SK-N-SH (cell line): ENCODE measurements around the gene SCTR. TPM values are rescaled to one million over a fixed set of nuclear protein-coding genes. Genes with fewer than 3 reads are reported as not detected.

Experiments used
- CTCF ChIA-PET: fragments of 300-600, 350-600 bp; formaldehyde crosslinking; extraction: SDS; loops from one replicate; lab custom pipeline; 2021; lab: Yijun Ruan, JAX
- POLR2A ChIA-PET: fragments of 350-600 bp; sonication (Branson Sonifier 250); formaldehyde crosslinking; extraction: SDS; loops from one replicate; lab custom pipeline; 2020; ENCODE audit warnings: antibody characterized with exemption, inconsistent platforms; lab: Yijun Ruan, JAX
- DNase-seq: peaks from one replicate; pipeline ENCODE4 v3.0.0; 2012
- H2AFZ ChIP-seq: fragments of 200-600 bp; sonication (generic); 2 replicates; pipeline ENCODE4 v1.8.1; 2016; ENCODE audit warnings: antibody characterized with exemption, mild to moderate bottlenecking, low read depth
- H3F3A ChIP-seq: fragments of 200-600 bp; sonication (generic); replicated peaks from 2 replicates; pipeline ENCODE3; 2016; ENCODE audit warnings: antibody characterized with exemption, mild to moderate bottlenecking; ENCODE audit not compliant: insufficient read depth
- H3K27ac ChIP-seq, 2 experiments: fragments of 200-500 bp in 1 of 2; fragments of 200-600 bp in 1 of 2; sonication (Bioruptor generic) in 1 of 2; sonication (generic), shearing (Covaris generic) in 1 of 2; 2 replicates each; pipeline versions ENCODE4 v1.5.1 to v1.6.1; 2014 to 2016; ENCODE audit warnings: low read depth in 2 of 2, inconsistent platforms in 1 of 2, low read length in 1 of 2, mild to moderate bottlenecking in 1 of 2, mixed read lengths in 1 of 2
- H3K27me3 ChIP-seq: fragments of 200-600 bp; sonication (generic), shearing (Covaris generic); 2 replicates; pipeline ENCODE4 v1.6.1; 2016; ENCODE audit warnings: mixed run types; ENCODE audit not compliant: insufficient read depth
- H3K36me3 ChIP-seq, 2 experiments: fragments of 200-500 bp in 1 of 2; fragments of 200-600 bp in 1 of 2; sonication (Bioruptor generic) in 1 of 2; sonication (generic) in 1 of 2; replicated peaks in 1 of 2; 2 replicates each; pipeline versions ENCODE3 to v1.5.1; 2014 to 2016; ENCODE audit warnings: low read length in 1 of 2, mild to moderate bottlenecking in 1 of 2; ENCODE audit not compliant: insufficient read depth in 2 of 2, control insufficient read depth in 1 of 2
- H3K4me1 ChIP-seq, 2 experiments: fragments of 200-500 bp in 1 of 2; fragments of 200-600 bp in 1 of 2; sonication (Bioruptor generic) in 1 of 2; sonication (generic), shearing (Covaris generic) in 1 of 2; 2 replicates each; pipeline versions ENCODE4 v1.5.1 to v1.6.1; 2014 to 2016; ENCODE audit warnings: low read depth in 1 of 2, low read length in 1 of 2, mixed run types in 1 of 2; ENCODE audit not compliant: insufficient read depth in 2 of 2, control insufficient read depth in 1 of 2
- H3K4me2 ChIP-seq: fragments of 200-600 bp; sonication (generic), shearing (Covaris generic); 2 replicates; pipeline ENCODE4 v1.6.1; 2017; ENCODE audit warnings: mixed run types
- H3K4me3 ChIP-seq, 2 experiments: fragments of 200-500 bp in 1 of 2; fragments of 200-600 bp in 1 of 2; sonication (Bioruptor generic) in 1 of 2; sonication (generic), shearing (Covaris generic) in 1 of 2; 2 replicates each; pipeline versions ENCODE4 v1.5.1 to v1.8.1; 2014 to 2016; ENCODE audit warnings: low read depth in 2 of 2, inconsistent platforms in 1 of 2, low read length in 1 of 2, mild to moderate bottlenecking in 1 of 2, mixed read lengths in 1 of 2, moderate library complexity in 1 of 2
- H3K79me2 ChIP-seq: fragments of 200-600 bp; sonication (generic); 2 replicates; pipeline ENCODE4 v1.8.1; 2017; ENCODE audit warnings: mild to moderate bottlenecking; ENCODE audit not compliant: insufficient read depth
- H3K9ac ChIP-seq: fragments of 200-600 bp; sonication (generic); 2 replicates; pipeline ENCODE4 v1.6.1; 2017; ENCODE audit warnings: mixed run types
- H3K9me2 ChIP-seq: fragments of 200-600 bp; sonication (generic); 2 replicates; pipeline ENCODE4 v1.6.1; 2017; ENCODE audit warnings: mixed run types
- H3K9me3 ChIP-seq: fragments of 200-600 bp; sonication (generic); 2 replicates; pipeline ENCODE4 v1.6.1; 2017; ENCODE audit warnings: mixed run types, mild to moderate bottlenecking, moderate library complexity
- H4K20me1 ChIP-seq: fragments of 200-600 bp; sonication (generic); 2 replicates; pipeline ENCODE4 v1.6.1; 2017; ENCODE audit warnings: mild to moderate bottlenecking, mixed run types; ENCODE audit not compliant: insufficient read depth
- EZH2phosphoT487 ChIP-seq: fragments of 200-600 bp; sonication (generic); IDR thresholded peaks from 2 replicates; pipeline ENCODE4 v1.6.1; 2017; ENCODE audit warnings: low read depth, mixed run types, mild to moderate bottlenecking, antibody characterized with exemption, moderate library complexity, borderline replicate concordance
- FOXM1 ChIP-seq: IDR thresholded peaks from 2 replicates; pipeline ENCODE4 v1.4.0; 2012; ENCODE audit warnings: low read depth, mild to moderate bottlenecking
- GABPA ChIP-seq: IDR thresholded peaks from 2 replicates; pipeline ENCODE4 v1.4.0; 2012; ENCODE audit warnings: low read depth, mild to moderate bottlenecking
- GATA2 ChIP-seq: sonication (generic); formaldehyde crosslinking; IDR thresholded peaks from 2 replicates; pipeline ENCODE4 v1.5.0; 2020; ENCODE audit warnings: mild to moderate bottlenecking, missing genetic modification reagents
- JUND ChIP-seq: IDR thresholded peaks from 2 replicates; pipeline ENCODE4 v1.4.0; 2012
- MEF2A ChIP-seq: IDR thresholded peaks from 2 replicates; pipeline ENCODE4 v1.4.0; 2012; ENCODE audit warnings: low read depth, borderline replicate concordance
- MXI1 ChIP-seq: IDR thresholded peaks from 2 replicates; pipeline ENCODE4 v1.6.1; 2012; ENCODE audit warnings: mild to moderate bottlenecking, low read depth, low read length, improper control_type of control experiment
- NFIC ChIP-seq: IDR thresholded peaks from 2 replicates; pipeline ENCODE4 v1.4.0; 2012; ENCODE audit warnings: borderline replicate concordance
- NRF1 ChIP-seq: IDR thresholded peaks from 2 replicates; pipeline ENCODE4 v1.6.1; 2012; ENCODE audit warnings: low read depth, mild to moderate bottlenecking, low read length
- RAD21 ChIP-seq: IDR thresholded peaks from 2 replicates; pipeline ENCODE4 v1.6.1; 2012; ENCODE audit warnings: mild to moderate bottlenecking, low read length
- RCOR1 ChIP-seq: fragments of 150-350 bp; IDR thresholded peaks from 2 replicates; pipeline ENCODE4 v1.6.1; 2017; ENCODE audit warnings: antibody characterized with exemption, low read length
- REST ChIP-seq: IDR thresholded peaks from 2 replicates; pipeline ENCODE4 v1.6.1; 2012; ENCODE audit warnings: mild to moderate bottlenecking, low read depth, low read length, moderate library complexity
- SIN3A ChIP-seq: IDR thresholded peaks from 2 replicates; pipeline ENCODE4 v1.6.1; 2012; ENCODE audit warnings: low read depth, mild to moderate bottlenecking, low read length, moderate library complexity, borderline replicate concordance
- TCF12 ChIP-seq: IDR thresholded peaks from 2 replicates; pipeline ENCODE4 v1.4.0; 2012
- TEAD4 ChIP-seq: IDR thresholded peaks from 2 replicates; pipeline ENCODE4 v1.4.0; 2012; ENCODE audit warnings: mild to moderate bottlenecking, borderline replicate concordance; ENCODE audit not compliant: insufficient read depth
- USF1 ChIP-seq: IDR thresholded peaks from 2 replicates; pipeline ENCODE4 v1.4.0; 2012; ENCODE audit warnings: low read depth, borderline replicate concordance
- WGBS: methylation state at CpG from one replicate; pipeline ENCODE4 v1.1.6; 2017; ENCODE audit warnings: low lambda C conversion rate; 5-methylcytosine and 5-hydroxymethylcytosine counted together
- polyA plus RNA-seq, 3 experiments: library from polyadenylated mRNA; depleted of rRNA; stranded (reverse); fragments of >200 nt; gene quantifications; 2 replicates each; pipeline ENCODE4 v1.2.3, GENCODE V29; 2012
- TF ChIP-seq, protein P1 (sequence below): IDR thresholded peaks from 2 replicates; pipeline ENCODE4; 2012

The SCTR gene
- polyA plus RNA-seq, 1 of the 3 experiments (the other 2 are of a cell fraction) = not detected

DNA sequence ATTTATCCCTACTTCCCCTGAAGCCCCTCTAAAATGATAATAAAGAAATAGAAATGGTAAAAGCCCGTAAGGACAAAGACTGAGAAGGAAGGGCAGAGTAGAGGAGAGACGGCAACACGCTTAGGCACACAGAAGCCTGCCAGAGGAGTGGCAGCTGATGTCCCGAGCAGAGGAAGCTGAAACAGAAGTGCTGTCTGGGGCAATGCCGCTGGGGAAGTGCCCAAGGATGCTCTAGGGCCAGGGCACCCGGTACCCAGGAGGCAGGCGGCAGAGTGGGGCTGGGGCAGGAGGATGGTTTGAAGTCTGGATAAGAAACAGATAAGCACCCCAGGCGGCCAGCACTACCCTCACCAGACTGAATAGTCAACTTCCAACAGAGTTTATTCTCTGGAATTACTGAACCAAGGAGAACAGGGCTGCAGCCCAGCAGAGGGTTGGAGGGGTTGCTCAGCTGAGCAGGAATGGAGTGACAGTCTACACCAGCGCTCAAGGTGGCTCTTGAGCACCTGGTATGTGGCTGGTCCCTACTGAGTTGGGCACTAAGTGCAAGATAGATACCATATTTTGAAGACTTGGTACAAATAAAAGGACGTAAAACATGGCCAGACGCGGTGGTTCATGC lies 70.2 kb downstream of the SCTR start:
- WGBS = 46% methylated on average over 12 of the region's 12 CpGs
- Histone ChIP-seq H3K4me2 (no peak overlapping the region), H3K4me1 (peaks cover 0 to 9% of the 10 kb centered on the region in 2 experiments; a peak in 3 of 4 replicates), H3K79me2 (no peaks in the 10 kb centered on the region), H3K9ac (no peak overlapping the region), H3K36me3 (no peaks in the 10 kb centered on the region), H3F3A (no peaks in the 10 kb centered on the region), H3K4me3 (no peak overlapping the region), H4K20me1 (no peaks in the 10 kb centered on the region), H3K9me2 (no peaks in the 10 kb centered on the region), H3K9me3 (no peaks in the 10 kb centered on the region), H3K27me3 (no peaks in the 10 kb centered on the region; the same call in 1 of the 2 replicates), H3K27ac (no peak overlapping the region), H2AFZ (no peak overlapping the region)
- TF ChIP-seq RCOR1 (no peak), NRF1 (no peak), RAD21 (no peak), EZH2phosphoT487 (no peak), REST (no peak), NFIC (no peak), GATA2 (CRISPR knock-in tag) (no peak), SIN3A (no peak)
- ChIA-PET POLR2A (no interaction called here), CTCF (interaction anchor here (1.2 to 5.5 kb wide), 3 partner anchors 8 to 22 kb away, joined by 3 to 42 read pairs (median 3); no protein-coding TSS in a partner anchor)
- DNase-seq = no peak

DNA sequence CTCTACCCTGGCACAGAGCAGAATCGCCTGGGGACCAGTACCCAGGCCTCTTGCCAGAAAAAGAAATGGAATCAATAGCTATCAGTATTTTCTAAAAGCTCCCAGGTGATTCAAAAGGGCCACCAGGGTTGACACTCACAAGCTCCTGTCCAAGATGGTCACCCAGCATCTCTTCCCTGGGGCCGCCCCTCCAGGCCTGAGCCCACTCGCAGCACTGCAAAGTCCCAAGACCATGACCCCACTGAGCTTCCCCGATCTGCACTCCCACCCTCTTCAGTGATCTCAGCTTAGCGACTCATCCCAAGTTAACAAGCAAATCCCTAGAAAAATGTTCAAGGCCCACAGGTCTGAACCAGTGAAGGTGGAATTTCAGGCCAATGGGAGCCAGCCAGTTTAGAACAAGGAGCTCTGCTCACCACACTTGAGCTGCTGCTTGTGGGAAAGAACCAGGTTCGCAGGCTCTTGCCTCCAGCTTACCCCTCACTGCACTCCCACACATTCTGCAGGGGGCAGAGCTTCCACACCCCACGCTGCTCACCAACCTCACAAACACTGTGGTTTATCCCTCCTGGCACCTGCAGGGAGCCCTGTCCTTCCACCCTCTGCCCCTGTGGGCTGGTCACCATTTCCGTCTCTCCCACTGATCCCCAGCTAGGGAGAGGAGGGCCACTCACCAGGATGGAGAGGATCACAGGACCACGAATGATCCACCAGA lies 72.8 kb downstream of the SCTR start:
- H3K4me2 ChIP-seq = no peak overlapping the region
- no peak overlapping the region for H3K9ac ChIP-seq
- H3K4me1 ChIP-seq = peaks cover 0 to 14% of the 10 kb centered on the region in 2 experiments; a peak in 3 of 4 replicates
- no peak overlapping the region for H3K4me3 ChIP-seq
- H3K9me2 ChIP-seq = no peaks in the 10 kb centered on the region
- TF ChIP-seq JUND (no peak), MXI1 (no peak), USF1 (no peak), TCF12 (no peak), GABPA (no peak), MEF2A (no peak), FOXM1 (no peak), TEAD4 (no peak)
- TF ChIP-seq, protein P1, sequence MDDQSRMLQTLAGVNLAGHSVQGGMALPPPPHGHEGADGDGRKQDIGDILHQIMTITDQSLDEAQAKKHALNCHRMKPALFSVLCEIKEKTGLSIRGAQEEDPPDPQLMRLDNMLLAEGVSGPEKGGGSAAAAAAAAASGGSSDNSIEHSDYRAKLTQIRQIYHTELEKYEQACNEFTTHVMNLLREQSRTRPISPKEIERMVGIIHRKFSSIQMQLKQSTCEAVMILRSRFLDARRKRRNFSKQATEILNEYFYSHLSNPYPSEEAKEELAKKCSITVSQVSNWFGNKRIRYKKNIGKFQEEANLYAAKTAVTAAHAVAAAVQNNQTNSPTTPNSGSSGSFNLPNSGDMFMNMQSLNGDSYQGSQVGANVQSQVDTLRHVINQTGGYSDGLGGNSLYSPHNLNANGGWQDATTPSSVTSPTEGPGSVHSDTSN = no peak
- WGBS = 55% methylated on average over 8 of the region's 9 CpGs
- ChIA-PET CTCF (interaction anchor here (1.7 to 5.5 kb wide), 2 partner anchors 18 to 25 kb away, joined by 4 to 42 read pairs; no protein-coding TSS in a partner anchor), POLR2A (no interaction called here)
- H3F3A ChIP-seq = no peaks in the 10 kb centered on the region
- H3K27me3 ChIP-seq = no peaks in the 10 kb centered on the region; the same call in 1 of the 2 replicates
- no peaks in the 10 kb centered on the region for H3K9me3 ChIP-seq
- no peak overlapping the region for H3K27ac ChIP-seq
- H2AFZ ChIP-seq = no peak overlapping the region
- no peaks in the 10 kb centered on the region for H3K36me3 ChIP-seq
- no peaks in the 10 kb centered on the region for H4K20me1 ChIP-seq
- no peaks in the 10 kb centered on the region for H3K79me2 ChIP-seq
- DNase-seq = no peak
